Measurements from ENCODE around the gene OTOG. TPM values are rescaled to one million over a fixed set of nuclear protein-coding genes. Genes with fewer than 3 reads are reported as not detected.

OTOG gene
- total RNA-seq, 3 donors from 2014 or later = 0.06 TPM; not detected in 2

GRCh38 chr11:17639091-17639490 is 92.0 kb downstream of the OTOG start:
- TF ChIP-seq CTCF (IDR thresholded peaks at IDR 0.05) = no peak
- H3K9me3 ChIP-seq = no peaks in the 10 kb centered on the region
- H3K4me1 ChIP-seq (ENCODE audit: low read depth) = no peaks in the 10 kb centered on the region
- no peaks in the 10 kb centered on the region for H3K36me3 ChIP-seq (ENCODE audit: low read depth)
- H3K4me3 ChIP-seq = no peak overlapping the region
- ATAC-seq = no peak
- intact Hi-C loops (cut with DNase I, micrococcal nuclease) = no loop called here
- DNase-seq = no peak

- ATAC-seq (no peak), DNase-seq (no peak)
- H3K4me3 ChIP-seq = no peak overlapping the region
- TF ChIP-seq CTCF (IDR thresholded peaks at IDR 0.05) = no peak
- no peaks in the 10 kb centered on the region for H3K9me3 ChIP-seq
- H3K36me3 ChIP-seq (ENCODE audit: low read depth) = no peaks in the 10 kb centered on the region
- H3K4me1 ChIP-seq (ENCODE audit: low read depth) = no peaks in the 10 kb centered on the region
- intact Hi-C loops (cut with DNase I, micrococcal nuclease) = no loop called here
These were observed 92.7 kb downstream of the OTOG start for GRCh38 chr11:17639781-17640180.

GRCh38 chr11:17640493-17641164 is 93.6 kb downstream of the OTOG start:
- no peak for ATAC-seq
- no peak for TF ChIP-seq CTCF (IDR thresholded peaks at IDR 0.05)

GRCh38 chr11:17641792-17642350 is 94.8 kb downstream of the OTOG start:
- Histone ChIP-seq H3K36me3 (ENCODE audit: low read depth) (no peaks in the 10 kb centered on the region), H3K9me3 (no peaks in the 10 kb centered on the region), H3K4me3 (no peak overlapping the region), H3K4me1 (ENCODE audit: low read depth) (no peaks in the 10 kb centered on the region)
- TF ChIP-seq CTCF (IDR thresholded peaks at IDR 0.05) = no peak
- intact Hi-C loops (cut with DNase I, micrococcal nuclease) = no loop called here
- ATAC-seq = no peak
- no peak for DNase-seq

More at GRCh38 chr11:17640493-17641164, 93.6 kb downstream of the OTOG start:
- Histone ChIP-seq H3K4me1 (ENCODE audit: low read depth) (no peaks in the 10 kb centered on the region), H3K4me3 (no peak overlapping the region), H3K36me3 (ENCODE audit: low read depth) (no peaks in the 10 kb centered on the region), H3K9me3 (no peaks in the 10 kb centered on the region)
- intact Hi-C loops (cut with DNase I, micrococcal nuclease) = no loop called here
- no peak for DNase-seq

GRCh38 chr11:17642370-17642769 is 95.3 kb downstream of the OTOG start:
- TF ChIP-seq CTCF (IDR thresholded peaks at IDR 0.05) = no peak
- H3K9me3 ChIP-seq = no peaks in the 10 kb centered on the region
- H3K36me3 ChIP-seq (ENCODE audit: low read depth) = no peaks in the 10 kb centered on the region
- DNase-seq (no peak), ATAC-seq (no peak)
- intact Hi-C loops (cut with DNase I, micrococcal nuclease) = no loop called here
- H3K4me3 ChIP-seq = no peak overlapping the region
- H3K4me1 ChIP-seq (ENCODE audit: low read depth) = no peaks in the 10 kb centered on the region

Measured in mucosa of descending colon (tissue), 3 donors.